Stimulated activated CD8-positive, alpha-beta memory T cell treated with anti-CD3 and anti-CD28 coated beads, Interleukin-2, amount 100 ng/mL, for 48 hours (primary cell): Measurements from ENCODE around the gene DDR1.
"Not testable (repeated sequence)": the region's sequence is repeated elsewhere in the genome, so short reads cannot be mapped to it uniquely, and the experiment has no call there.

Source experiments
- DNase-seq, 2 donors: peaks; one replicate each; pipeline ENCODE4 v3.0.0-alpha.2; 2020; ENCODE audit warnings: low read depth in 2 of 2

The DDR1 gene

DNA sequence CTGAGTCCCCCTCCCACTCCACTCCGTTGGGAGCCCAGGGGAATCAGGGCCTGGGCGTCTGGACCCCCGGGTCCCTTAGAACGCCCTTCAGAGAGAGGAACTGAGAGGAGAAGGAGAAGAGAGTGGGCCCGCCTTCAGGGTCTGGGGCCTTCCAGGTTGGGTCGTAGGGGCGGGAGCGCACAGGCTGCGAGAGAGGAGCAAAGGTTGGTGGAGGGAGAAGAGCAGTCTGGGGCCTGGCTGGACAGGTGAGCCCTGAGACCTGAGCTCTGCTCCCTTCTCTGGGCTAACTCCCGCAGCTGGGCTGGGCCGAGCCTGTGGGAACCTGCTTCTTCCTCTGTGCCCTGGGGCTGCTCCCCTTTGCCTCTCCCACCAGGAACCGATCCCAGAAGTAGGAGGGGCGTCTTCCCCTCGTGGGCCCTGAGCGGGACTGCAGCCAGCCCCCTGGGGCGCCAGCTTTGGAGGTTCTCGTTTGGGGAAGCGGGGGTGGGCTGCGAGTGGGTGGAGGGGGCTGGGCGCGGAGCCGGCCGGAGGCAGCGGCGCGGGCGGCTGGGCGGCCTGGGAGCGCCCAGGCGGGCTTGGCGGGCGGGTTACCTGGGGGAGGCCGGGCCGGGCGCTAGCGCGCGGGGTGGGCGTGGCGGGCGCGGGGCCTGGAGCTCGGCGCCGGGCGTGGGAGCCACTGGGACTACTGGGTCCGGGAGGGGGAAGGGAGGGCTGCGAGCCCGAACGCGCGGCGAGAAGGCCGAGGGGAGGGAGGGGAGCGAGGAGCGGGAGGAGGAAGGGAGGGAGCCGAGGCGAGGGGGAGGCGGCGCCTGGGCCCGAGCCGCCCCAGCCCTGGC, at the start of gene DDR1:
DDR1 (plus strand) TSS at position 835 of the 836 bp plus-strand sequence. CDS start 4,211 bp downstream, outside the sequence.
- DNase-seq = peak in 1 of 2 donors; percentile 30

DNA sequence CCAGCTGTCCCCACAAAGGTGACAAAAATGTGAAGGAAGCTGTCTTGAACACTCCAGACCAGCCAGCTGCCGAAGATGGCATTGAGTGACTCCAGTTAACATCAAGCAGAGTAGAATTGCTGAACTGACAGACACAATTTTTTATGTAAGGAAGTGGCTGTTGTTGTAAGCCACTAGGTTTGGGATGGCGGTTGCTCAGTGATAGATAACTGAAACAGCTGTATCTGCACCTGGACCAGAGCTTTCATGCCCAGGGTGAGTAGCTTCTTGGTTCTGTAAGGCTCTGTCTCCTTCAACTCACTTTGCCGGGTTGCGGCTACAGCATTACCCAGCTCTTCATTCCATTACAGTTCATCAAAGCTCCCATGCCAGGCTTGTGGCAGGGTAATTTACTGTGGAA, 49.7 kb upstream of the DDR1 start:
- DNase-seq = no peak

DNA sequence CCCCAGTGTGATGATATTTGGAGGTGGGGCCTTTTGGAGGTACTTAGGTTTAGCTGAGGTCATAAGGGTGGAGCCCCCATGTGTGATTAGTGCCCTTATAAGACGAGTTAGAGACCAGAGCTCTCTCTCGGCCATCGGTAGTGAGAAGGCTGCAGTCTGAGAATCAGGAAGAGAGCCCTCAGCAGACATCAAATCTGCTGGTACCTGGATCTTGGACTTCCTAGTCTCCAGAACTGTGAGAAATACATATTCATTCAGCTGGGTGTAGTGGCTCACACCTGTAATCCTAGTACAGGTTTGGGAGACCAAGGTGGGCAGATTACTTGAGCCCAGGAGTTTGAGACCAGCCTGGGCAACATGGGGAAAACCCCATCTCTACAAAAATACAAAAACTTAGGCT, 48.7 kb upstream of the DDR1 start:
- DNase-seq = no peak

DNA sequence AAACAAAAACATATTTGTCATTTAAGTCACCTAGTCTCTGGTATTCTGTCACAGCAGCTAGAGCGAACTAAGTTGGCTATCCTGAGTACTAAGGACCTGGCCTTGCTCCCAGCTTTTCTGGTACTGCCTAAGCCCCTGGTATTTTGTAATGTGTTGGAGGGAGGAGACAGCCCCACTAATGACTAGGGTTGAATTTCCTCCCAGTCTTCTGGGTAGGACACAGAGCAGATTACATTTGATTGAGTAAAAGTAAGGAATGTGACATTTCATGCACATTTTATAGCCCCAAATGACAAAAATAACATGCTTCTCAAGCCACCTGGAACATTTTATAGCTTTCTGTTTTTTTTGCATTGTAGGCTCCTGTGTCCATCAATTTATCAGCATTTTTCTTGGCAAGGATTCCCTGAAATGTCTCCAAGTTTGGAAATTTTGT, 47.9 kb upstream of the DDR1 start:
- no peak for DNase-seq

DNA sequence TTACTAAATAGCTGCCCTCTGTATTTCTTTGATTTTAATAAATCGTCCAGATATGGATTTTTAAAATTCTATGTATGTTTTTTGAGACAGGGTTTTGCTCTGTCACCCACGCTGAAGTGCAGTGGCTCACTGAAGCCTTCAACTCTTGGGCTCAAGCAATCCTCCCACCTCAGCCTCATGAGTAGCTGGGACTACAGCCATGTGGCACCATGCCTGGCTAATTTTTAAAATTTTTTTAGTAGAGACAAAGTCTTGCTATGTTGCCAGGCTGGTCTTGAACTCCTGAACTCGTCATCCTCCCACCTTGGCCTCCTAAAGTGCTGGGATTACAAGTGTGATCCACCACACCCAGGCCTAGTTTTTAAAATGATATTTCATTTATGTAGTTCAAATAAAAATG, 47.4 kb upstream of the DDR1 start:
- no peak for DNase-seq

DNA sequence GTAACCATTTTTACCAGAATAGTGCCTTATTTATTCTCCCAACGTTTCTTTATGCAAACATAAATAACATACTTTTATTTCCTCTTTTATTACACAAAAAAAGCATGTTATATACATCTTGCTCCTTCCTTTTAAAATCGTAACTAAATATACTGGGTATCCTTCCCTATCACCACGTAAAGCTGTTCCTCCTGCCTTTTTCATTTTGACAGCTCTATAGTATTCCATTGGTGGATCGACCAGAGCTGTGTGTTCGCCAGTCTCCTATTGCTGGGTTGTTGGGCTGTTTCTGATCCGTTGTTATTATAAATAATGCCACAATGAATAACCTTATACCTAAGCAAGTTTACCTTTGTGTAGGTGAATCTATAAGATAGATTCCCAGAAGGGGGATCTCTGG, 46.9 kb upstream of the DDR1 start:
- no peak for DNase-seq

DNA sequence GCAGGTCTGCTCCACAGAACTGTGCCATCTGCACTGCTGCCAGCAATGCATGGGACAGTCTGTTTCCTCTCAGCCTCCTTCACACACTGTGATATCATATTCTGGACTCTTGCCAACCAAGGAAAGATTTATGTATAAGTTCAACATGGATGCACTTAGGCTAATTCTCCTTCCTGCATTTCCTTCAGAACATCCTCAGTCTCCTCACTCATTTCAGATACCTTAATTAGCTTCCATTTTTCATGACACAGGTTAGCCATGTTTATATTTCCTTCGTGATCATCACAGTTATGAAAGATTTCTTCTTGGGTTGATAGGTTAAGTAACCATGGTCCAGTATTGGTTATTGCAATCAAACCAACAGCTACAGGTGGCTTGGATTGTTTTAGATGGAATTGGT, 46.4 kb upstream of the DDR1 start:
- no peak for DNase-seq

DNA sequence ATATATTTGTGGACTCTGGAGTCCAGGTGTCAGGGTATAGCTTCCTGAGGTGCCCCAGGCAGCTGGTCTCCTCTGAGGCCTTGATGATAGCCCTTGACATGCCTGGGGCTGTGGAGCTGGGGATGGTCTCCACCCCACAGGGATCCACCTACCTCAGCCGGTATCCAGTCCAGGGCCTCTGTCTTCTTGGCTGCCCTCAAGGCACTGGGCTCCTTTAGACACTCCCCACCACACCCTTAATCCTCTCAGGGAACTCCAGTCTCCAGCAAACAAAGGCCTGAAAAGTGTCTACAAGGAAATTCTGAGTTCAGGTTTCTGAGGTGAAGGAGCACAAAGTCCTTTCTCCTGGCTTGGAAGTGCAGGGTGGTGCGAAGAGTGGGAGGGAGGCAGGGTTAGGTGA, 44.6 kb upstream of the DDR1 start:
- DNase-seq = no peak

DNA sequence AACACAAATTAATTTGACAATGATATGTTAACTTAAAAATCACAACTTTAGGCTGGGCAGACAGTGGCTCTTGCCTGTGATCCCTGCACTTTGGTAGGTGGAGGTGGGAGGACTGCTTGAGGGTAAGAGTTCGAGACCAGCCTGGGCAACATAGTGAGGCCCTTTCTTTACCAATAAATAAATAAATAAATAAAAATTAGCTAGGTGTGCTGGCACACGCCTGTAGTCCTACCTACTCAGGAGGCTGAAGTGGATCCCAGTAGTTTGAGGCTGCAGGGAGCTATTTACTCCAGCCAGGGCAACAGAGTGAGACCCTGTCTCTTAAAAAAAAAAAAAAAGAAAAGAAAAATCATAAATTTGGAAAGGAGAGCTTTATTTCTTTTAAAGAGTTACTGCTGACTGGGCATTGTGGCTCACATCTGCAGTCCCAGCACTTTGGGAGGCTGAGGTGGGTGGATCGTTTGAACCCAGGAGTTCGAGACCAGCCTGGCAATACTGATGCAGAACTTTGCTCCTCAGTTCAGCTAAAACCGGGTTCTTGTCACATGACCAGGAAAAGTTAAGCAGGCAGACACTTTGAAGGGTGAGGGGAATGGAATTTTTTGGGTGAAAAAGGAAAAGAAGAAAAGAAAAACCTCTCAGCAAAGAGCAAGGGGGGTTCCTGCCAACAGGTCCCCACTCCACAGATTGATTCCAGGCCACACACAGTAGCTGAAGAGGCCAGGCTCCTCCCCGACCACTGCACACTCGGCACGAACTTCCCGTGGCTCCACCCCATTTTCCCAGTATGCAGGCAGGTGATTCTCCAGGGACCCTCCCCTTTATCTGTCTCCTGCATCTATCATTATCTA, 44.0 kb upstream of the DDR1 start:
- no peak for DNase-seq

DNA sequence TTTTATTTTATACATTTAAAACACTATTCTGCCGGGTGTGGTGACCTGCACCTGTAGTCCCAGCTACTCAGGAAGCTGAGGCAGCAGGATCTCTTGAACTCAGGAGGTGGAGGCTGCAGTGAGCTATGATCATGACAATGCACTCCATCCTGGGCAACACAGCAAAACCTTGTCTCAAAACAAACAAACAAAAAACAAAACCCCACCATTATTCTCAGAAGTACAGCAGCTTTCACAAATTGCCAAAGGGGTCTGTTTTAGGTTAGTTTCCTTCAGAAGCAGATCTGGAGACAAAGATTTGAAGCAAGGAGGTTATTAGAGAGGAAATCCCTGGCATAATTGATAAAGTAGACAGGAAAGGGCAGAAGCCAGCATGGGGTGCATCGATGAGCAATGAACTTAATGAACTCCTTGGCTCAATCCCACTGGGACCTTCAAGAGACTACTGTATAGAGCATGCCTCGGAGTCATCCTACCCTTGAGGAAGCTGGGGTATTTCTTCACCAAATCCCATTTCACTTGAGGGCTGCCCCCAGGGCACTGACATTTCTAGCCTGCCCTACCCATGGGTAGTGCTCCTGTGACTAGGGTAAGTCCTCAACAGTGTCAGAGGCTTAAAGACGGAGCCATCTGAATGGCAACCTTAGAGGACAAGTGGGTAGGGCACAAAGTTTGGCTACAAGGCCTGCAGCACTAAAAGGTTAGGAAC, 43.2 kb upstream of the DDR1 start:
- DNase-seq = no peak

DNA sequence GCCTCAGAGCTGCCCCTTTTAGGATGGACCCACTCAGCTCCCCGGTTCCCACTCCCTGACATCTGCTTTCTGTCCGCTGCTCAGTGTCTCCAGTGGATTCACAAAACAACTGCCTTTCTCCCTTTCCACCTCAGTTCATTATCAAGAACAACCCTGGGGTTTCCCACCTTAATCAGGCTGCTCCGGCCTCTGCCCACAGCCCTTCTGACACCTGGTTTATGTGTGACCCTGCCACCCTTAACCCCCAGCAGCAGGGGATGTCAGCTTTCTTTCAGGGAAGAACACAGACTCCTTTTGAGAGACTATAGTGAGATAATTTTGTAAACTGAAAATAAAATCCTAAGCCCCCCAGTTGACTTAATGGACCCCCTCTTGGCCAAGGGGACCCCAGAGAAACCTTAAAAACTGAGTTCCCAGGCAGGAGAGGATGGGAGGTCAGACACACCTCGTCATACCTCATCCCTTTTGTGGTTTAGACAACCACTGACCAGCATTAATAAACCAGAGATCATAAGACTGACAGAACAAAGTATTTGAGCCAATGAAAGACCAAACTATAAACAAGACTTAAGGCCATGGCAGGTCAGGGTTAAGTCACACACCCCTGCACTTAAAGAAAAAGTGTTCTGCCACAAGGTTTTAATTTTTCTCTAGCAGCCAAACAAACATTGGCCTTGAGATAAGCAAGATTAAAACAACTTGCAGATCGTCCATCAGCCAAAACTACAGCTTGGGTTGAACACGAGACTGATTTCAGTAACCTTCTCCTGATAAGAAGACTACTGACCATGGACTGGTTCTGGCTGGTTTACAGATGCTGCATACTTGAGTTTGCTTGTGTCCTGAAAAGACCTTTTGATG, 42.4 kb upstream of the DDR1 start:
- DNase-seq = no peak

DNA sequence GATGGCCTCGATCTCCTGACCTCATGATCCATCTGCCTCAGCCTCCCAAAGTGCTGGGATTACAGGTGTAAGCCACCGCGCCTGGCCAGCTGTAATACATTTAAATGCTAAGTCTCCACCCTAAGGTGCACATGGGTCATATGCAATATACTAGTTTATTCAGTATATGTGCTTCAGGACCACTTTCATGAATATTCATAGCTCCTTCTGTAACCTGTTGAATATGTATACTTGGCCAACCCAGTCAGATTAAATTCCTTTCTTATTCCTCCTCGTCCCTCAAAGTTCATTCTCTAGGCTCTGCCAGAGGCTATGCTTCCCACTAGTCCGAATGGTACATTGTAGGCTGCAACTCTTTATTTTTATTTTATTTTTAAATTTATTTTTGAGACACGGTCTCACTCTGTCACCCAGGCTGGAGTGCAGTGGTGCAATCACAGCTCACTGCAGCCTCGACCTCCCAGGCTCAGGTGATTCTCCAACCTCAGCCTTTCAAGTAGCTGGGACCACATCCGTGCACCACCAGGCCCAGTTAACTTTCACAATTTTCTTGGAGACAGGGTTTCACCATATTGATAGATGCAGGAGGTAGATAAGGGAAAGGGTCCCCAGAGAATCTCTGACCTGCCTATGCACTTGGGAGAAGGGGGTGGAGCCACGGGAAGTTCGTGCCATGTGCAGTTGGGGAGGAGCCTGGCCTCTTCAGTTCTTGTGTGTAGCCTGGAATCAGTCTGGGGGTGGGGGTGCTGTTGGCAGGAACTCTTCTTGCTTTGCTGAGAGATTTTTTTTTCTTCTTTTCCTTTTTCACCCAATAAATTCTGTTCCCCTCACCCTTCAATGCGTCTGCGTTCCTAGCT, 41.3 kb upstream of the DDR1 start:
- no peak for DNase-seq

DNA sequence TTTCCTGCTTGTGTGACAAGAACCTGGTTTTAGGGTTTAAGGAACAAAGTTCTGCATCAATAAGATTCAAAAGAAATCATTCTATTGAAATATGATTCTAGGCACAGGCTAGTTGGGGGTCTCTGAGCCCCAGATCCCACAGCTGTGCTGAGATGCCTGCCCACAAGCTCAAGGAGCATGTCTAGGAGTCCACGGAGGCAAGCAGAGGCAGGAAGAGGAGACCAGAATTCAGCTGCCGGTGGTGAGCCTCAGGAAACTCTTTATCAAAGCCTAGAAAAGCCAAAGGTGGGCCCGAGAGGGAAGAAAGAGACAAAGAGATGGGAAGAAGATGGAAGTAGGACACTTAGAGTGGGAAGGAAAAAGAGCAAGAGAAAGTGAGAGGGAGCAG, 40.7 kb upstream of the DDR1 start:
- no peak for DNase-seq

DNA sequence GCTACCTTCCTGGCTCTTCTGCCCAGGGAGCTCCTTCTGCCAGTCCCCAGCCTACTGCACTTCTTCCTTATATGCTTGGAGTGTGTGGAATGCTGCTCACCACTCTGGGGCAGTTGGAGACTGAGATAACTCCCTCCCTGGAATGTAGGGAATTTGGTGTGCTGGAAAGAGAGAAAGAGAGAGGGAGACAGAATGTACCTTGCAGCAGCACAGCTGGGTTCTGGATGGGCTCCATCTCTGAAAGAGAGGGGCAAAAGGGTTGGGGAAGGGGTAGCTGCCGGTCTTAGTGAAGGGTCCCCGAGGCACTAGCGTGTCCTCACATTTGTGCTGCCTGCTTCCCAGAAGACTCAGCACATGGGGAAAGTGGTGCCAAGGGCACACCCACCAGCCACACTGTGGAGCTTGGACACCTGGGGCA, 40.2 kb upstream of the DDR1 start:
- no peak for DNase-seq

DNA sequence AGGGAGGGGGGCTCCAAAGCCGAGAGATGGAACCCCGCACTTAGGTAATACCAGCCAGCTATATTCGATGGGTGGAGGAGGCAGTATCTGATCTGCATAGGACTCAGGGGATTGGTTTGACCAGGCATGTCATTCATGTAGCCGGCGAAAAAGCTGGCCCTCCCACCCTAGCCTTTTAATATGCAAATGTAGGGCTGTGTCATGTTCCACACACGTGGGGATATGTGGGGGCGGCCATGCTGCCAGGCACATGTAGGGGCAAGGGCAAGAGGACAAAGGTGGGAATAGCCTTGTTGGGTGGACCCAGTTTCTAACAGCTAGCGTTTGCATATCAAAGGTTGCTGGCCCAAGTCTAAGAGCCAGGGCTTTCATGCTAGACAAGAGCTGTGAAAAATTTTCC, 39.1 kb upstream of the DDR1 start:
- no peak for DNase-seq

DNA sequence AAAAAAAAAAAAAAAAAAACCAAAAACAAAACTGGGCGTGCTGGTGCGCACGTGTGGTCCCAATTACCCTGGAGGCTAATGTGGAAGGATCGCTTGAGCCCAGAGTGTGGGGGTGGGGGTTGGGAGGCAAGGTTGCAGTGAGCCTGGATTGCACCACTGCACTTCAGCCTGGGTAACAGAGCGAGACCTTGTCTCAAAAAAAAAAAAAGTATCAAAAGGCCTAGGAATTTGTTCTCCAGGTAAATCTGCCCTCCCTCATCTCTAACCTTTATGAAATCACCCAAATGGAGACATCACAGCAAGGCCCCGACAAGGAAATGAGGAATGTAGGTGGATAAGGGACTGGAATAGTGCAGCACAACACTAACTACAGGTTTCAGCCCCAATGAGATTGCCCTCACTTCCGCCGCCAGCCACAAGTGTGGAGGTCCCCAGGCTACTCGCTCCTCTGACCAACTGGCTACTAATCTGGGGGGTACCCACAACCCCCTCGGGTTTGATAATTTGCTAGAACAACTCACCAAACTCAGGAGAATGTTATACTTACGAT, 36.8 kb upstream of the DDR1 start:
- no peak for DNase-seq

DNA sequence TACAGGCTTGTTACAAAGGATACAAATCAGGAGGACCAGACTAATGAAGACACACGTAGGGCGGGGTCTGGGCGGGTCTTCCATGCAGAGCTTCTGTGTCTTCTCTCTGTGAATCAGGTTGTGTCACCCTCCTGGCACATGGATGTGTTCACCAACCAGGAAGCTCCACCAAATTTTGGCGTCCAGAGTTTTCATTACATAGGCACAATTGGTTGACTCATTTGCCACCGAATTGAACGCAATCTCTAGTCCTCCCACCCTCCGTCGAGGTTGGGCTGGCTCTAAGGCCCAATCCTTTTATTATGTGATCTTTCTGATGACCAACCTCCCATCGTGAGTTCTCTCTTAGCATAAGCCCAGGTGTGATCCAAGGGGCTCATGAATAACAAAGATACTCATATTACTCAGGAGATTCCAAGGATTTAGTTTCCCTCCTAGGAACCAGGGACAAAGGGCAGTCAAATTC, 36.3 kb upstream of the DDR1 start:
- DNase-seq = no peak

DNA sequence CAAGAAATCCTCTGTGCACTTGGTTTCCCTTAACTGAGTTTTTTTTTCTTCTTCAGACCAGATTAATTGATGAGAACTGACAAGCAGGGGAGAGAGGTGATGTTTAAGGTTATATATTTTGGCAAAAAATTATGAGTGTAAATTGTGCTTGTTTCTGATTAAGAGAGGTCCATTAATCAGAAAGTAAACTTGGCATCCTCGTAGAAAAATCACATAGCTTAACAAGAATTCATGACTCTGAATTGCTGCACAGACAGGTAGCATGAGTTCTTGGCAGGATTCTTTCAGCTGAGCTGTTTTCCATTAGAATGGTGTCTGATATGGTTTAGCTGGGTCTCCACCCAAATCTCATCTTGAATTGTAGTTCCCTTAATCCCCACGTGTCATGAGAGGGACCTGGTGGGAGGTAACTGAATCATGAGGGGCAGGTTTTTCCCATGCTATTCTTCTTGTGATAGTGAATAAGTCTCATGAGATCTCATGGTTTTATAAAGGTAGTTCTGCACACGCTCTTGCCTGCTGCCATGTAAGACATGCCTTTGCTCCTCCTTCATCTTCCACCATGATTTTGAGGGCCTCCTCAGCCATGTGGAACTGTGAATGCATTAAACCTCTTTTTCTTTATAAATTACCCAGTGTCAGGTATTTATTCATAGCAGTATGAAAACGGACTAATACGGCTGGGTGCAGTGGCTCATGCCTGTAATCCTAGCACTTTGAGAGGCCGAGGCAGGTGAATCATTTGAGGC, 34.2 kb upstream of the DDR1 start:
- DNase-seq = no peak

DNA sequence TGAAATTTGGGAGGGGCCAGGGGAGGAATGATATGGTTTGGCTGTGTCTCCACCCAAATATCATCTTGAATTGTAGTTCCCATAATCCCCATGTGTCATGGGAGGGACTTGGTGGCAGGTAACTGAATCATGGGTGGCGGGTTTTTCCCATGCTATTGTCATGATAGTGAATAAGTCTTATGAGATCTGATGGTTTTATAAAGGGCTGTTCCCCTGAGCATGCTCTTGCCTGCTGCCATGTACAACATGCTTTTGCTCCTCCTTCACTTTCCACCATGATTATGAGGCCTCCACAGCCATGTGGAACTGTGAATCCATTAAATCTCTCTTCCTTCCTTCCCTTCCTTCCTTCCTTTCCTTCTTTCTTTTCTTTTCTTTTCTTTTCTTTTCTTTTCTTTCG, 31.9 kb upstream of the DDR1 start:
- not testable (repeated sequence) for DNase-seq
